ENCODE measurements around the gene GRIK1.

Gene GRIK1

DNA sequence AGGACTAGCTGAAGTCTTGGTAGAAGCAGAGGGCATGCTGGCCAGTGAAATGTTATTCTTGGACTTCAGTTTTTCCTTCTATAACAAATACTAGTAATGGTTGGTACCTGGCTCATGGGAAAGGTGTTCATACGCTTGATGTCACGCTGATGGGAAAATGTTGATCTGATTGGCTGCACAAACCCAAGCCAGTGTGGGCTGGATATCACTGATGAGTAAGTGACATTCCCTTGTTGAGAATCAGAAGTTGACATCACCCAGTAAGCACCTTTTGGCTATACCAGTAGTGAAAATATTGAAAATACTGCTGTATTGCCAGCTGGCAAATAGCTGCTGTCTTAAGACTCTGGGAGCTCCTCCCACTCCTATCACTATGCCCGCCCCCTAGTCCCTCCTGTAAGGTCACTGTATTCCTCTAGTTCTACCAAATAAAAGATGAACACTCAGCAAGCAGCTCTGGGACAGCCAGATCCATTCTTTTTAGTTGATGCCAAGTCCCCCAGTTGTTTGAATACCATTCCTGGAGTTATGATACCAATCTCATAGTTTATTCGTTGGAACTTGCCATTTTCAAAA lies 168.2 kb downstream of the GRIK1 start:
- no peak for FAIRE-seq

DNA sequence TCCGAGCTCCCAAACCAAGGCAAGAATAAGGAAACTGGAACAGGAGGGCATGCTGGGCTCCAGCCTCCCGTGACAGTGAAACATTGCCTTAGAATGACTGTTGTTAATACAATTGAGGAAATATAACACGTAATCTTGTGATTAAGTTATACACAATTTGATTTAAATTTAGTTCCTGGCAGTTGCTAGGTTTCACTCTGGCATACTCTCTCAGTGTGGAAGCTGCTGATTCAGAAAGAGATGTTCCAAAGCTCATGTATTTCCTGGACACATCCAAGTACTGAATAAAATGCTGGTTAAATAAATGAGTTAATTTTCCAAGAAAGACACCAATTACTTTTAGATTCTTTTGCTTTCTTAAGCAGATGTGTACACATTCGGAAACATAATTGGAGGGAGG lies 176.1 kb downstream of the GRIK1 start:
- FAIRE-seq = no peak

DNA sequence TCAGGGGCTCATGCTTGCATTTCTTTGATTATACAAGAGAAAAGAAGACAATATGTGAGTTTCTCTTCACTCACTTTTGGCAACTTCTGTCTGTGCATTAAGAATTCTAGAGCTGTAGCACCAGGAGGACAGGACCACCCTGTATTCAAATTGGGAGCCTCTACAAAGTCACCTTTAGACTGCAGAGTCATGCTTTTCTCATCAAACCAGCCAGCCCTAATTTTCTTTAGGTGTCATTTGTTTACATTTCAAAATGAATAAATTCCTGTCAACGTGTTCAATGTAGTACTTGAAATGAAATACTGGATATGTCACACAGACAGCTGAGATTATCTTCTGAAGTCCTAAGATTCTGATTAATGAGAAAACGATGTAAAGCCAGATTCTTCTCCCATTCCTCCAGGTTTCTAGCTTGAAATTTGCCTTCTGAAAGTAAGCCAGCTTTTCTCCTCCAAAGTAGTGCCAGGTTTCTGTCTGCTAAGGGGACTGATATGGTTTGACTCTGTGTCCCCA lies 177.2 kb downstream of the GRIK1 start:
- FAIRE-seq = no peak

DNA sequence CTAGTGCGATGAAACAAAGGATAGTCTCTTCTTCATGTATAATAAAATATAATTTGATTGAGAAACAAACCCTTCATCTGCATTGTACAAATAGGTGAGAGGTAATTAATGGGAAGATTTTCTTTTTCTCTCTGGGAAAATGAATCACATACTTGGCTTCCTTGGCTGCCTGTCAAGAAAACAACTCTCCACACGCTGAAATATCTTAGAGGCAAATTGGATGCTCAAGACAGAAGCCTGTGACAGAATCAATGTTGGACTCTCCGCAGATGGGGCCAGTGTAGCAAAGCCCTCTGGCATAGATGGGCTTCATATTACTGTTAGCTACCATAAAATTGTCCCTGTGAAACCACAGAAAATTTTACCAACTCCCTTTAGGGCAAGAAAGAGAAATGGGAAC lies 186.6 kb downstream of the GRIK1 start:
- FAIRE-seq = no peak

DNA sequence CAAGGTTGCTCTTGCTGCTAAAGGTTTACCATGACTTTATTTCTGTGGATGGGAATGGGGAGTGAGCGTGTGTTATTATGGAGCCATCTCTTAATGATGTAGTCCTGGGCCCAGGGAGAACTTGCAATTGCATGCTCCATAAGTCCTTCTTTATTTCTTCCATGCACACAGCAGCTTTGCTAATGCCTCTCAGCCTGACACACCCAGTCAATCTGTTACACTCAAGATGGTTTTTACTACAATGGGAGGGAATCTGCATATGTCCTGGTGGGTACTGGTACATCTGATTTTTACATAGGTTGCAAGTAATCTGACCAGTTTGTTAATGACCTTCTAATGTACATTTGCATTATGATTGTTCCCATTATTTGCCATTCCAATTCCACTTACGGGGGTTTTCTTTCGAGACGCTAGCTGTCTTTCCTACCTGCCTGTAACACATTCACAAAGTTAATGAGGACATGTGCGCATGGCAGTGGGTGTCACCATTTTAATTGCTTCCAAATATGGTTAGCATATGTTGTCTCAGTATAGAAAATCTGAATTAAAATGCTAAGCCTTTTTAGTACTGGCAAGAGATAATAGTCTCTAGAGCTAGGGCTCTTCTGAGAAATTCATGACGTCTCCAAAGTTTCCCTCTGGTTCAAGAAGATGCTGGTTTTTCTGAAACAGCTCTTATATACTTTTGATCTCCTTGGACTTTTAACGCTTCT lies 188.2 kb downstream of the GRIK1 start:
- no peak for FAIRE-seq

DNA sequence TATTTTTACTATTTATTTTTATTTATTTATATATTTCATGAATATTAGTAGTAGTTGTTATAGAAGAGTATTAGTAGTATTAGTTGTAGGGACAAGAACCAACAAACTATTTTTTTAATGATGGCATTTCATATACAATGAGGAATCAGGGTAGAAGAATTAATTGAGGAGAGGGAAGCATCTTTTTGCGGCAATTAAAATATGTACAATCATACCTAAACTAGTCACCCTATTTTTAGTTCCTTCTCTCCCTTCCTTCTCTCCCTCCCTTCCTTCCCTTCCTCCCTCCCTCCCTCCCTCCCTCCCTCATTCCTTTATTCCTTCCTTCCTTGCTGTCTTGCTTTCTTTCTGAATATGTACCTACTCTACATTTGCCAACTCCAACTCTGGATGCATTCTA lies 189.8 kb downstream of the GRIK1 start:
- FAIRE-seq = no peak

DNA sequence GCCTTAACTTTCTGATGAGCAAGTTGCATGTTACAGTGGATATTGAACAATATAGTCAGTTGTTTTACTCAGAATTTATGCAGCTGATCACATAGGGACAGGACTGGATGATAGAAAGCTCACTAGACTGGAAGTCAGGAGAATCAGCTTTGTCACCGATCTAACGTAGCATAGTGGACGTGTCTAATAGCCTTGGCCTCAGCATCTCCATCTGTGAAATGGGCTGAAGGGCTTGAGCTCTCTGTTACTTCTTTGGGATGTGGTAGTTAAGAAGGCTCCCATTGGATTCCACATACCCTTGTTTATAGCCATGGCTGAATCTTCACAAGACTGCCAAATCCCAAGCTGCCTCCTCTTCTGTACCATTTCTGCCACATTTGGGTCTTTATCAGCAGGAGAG lies 190.6 kb downstream of the GRIK1 start:
- FAIRE-seq = no peak

DNA sequence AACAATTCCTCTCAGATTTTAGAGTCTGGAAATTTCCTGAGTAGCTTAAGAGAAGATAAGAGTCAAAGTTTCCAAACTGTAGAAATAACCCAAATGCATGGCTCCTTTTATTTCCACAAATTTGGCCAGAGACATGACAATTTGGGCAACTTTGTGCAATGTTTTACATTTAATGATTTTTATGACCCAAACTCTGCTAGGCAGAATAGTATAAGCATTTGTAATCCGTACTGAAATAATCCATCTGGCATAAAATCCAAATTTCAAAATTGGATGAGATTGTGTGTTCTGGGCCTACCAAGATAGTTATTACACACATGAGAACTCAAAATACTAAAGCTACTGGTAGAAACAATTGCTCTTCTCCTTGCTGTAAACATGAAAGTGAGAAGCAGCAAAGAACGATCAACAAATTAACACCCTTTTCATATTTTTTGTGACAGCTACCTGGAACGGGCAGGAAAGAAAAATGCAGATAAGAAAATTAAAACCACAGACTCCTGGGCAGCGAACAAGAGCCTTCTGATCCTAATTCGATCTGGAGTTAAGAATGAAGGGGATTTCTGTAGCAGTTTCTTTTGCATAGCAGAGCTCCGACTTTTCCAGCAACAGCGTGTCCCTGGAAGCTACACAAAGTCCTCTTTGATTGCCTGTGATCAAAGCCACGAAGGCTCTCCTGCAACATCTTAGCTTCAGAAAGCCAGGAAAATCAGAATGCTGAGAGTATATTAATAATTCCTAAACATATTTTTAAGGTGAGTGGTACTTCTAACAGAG lies 191.2 kb downstream of the GRIK1 start:
- no peak for FAIRE-seq

DNA sequence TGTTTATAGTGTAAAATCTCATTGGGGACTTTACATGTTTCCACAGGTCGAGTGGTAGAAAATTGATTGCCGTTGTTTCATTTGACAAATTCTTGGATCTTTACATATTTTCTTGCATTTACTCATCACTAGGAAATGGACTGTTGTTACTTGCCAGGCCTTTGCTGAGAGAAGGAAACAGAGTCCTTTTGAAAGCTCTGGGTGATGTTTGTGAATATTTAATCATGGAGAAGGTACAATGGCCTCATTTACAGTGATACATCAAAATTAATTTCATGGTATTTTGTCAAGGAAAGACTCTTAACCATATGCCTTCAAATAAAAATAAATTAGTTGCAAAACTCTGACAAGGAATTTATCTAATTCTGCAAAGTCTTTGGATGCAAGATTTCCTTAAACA lies 198.0 kb downstream of the GRIK1 start:
- FAIRE-seq = no peak

DNA sequence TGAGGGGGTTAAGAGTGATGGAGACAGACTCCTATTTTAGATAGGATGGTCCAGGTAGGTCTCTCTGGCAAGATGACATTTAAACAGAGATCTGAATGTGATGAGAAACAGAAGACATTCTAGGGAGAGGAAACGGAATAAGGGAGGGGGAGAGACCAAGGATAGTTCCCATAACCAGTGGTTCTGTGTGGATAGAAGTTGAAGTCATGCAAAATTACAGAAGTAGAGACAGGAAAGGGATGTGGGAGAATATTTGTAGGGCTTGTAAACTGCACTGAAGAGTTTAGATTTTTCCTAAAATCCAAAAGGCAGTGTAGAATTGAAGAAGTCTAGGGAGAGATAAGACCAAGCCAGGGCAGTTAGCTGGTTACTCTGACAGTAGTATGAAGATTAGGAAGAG lies 200.6 kb downstream of the GRIK1 start:
- no peak for FAIRE-seq

DNA sequence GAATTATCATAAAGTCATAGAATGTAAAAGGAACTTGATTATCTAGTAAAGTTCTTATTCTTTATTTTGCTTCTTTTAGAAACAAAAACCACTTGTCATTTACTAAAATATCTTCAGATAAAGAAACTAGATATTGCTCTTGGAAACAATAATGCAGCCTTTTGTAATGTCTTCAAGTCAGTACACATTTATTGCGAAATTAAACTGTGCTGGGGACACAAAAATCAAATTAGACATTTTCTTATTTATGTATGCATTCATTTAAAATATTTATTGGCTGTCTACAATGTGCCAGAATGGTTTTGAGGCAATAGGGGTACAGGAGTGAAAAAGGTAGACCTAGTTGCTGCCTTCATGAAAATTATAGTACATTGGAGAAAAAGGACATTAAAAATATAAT lies 201.1 kb downstream of the GRIK1 start:
- no peak for FAIRE-seq

DNA sequence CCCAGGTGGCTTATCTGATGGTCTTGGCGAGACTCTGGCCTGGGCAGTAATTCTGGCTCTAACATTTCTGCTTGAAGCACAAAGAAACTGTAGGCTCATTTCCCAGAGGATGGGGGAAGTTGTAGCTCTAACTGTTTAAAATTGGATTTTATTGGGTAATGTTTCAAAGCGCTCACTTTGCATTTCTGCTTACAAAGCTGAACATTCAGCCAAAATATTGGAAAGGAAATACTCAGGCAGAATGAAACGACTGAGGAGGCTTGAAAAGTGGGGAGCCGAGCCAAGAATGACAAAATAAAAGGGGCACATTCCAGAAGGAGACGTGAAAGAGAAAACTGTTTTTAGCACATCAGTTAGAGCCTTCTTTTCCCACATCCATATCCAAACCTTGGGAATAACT lies 202.6 kb downstream of the GRIK1 start:
- FAIRE-seq = no peak

DNA sequence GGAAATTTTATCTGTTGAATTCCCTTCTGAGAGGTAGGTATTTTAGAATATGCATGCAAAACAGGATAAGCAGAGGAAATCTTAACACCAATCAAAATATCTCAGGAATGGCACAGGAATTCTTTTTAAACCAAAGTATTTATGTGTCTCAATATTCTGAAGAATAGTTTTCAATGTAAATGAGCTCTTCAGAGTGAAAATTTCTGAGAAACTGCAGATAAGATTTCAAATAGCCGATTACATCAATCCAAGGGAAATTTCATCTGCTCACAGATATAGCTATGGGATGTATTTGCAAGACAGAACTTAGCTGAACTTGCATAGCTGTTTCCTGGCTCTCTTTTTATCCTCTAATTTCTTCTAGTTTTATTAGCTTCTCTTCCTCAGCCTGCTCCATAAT lies 209.5 kb downstream of the GRIK1 start:
- FAIRE-seq = no peak

DNA sequence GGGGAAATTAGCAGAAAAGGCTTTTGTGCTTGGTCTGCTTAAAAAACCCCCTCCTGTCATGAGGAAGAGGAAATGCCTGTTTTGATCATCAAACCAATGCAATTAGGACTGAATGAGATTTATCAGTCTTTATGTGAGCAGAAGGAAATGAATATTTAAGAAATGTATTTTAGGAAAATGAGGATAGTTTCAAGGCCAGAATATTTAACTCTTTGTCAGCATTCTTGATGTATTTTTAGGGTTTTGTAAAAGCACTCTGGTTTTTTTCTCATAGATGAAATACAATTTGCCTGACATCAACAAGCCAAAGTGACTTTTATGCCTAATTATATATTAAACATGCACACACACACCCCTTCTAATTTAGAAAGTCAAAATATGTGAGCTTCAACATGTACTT lies 213.8 kb downstream of the GRIK1 start:
- FAIRE-seq = no peak

DNA sequence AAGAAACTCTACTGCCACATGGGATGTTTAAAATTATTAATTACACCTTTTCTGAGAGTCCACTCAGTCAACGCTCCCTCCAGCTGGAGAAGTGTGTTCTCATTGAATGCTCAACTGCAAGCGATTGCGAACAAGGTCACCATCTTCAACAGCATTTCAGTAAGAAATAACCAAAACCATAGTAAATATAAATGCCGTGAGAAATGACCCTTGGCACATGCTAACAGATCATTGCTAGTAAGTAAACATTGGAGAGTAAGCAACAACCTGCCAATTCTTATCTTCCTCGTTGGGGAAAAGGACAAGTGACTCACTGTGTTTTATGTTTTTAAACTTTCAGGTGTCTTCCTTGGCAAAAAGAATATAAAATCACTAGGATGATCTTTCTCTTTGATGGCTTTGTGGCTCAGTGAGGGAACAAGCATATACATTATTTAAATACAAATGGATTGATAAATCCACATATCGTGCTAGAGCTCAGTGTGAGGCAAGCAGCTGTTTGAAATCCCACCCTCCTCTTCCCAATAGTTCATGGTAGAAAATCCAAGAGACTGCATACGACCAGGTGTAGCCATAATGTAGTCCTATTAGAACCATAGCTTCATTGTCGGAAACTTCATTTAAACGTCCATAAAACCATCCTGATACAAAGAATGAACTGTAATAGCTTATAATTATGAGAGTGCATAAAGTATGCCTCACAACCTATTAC lies 214.6 kb downstream of the GRIK1 start:
- FAIRE-seq = no peak

DNA sequence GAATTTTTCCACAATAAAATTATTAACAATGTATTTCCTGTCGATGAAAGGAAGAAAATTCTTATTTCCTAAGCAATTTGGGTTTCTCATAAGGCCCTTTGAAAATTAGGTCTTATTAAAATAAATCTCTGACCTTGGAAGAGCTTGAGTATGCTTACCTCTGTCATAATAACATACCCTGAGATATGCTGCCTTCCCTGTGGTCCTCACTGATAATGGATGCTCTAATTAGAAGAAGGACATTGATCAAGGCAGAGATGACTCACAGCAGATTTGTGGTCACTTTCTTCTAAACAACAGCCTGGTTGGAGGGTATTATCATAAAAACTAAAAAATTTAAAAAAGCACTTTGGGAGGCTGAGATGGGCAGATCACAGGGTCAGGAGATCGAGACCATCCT lies 217.8 kb downstream of the GRIK1 start:
- FAIRE-seq = no peak

DNA sequence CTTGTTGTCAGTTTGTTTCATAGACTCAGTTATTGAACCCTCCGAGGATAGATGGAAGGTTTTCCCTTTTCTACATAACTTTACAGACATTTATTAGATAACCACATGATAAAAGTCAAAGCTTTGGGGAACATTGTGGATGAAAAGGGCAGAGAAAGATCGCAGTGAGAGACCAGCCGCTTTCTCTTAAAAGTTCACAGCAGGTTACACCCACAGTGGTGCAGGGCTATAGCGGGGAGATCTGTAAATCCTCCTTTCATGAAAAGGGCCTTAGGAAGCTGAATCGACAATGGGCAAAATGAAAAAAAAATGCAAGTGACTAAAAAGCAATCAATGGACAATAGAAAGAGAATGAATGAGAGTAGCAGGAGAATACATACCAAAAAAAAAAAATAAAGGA lies 218.6 kb downstream of the GRIK1 start:
- FAIRE-seq = no peak

DNA sequence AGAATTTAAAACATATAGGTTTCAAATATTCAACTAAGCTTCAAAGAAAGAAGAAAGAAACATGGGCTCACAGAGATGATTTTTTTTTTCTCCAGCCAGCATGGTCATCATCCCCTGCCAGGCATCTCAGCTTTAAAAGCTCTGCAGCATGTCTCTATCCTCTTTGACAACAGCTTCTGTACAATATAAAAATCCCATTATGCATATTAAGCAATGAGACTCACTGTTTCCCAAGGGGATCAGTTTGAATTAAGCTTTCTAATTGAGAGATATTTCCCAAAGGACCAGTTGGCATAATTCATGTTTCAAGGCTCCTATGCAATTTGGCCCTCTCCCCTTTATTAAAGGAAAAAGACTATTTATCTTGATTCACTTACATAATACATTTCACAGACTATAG lies 220.3 kb downstream of the GRIK1 start:
- FAIRE-seq = no peak

DNA sequence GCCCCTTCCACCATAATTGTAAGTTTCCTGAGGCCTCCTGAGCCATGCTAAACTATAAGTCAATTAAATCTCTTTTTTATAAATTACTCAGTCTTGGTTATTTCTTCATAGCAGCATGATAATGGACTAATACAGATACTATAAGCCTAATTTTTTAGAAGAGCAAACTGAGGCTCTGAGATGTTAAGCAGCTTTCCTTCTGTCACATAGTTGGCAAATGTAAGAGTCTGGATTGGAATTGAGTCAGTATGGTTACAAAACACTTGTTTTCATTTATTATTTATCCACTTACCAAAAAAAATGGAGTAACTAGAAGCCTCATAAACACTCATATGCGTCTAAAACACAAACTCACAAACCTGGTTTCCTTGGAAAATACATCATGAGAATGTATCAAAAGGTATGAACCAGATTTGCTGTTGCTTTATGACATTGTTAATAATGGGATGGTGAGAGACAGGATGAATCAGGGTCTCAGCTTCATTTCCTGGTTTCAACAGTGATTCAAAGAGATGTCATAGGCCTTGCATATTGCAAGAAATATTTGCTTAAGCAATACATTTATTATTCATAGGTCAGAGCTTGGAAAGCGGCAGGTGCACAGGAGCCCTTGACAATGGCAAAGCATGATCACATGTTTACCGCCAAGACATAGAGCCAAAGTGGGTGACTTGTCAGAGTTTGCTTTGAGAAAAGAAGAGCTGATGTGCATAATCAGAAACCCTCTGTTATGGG lies 221.5 kb downstream of the GRIK1 start:
- FAIRE-seq = no peak

DNA sequence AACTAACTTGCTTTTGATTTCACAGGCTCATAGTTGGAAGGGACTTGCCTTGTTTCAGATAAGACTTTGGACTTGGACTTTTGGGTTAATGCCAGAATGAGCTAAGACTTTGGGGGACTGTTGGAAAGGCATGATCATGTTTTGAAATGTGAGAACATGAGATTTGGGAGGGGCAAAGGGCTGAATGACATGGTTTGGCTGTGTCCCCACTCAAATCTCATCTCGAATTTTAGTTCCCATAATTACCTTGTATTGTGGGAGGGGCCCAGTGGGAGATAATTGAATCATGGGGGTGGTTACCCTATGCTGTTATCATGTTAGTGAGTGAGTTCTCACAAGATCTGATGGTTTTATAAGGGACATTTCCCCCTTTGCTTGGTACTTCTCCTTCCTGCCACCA lies 222.1 kb downstream of the GRIK1 start:
- no peak for FAIRE-seq

DNA sequence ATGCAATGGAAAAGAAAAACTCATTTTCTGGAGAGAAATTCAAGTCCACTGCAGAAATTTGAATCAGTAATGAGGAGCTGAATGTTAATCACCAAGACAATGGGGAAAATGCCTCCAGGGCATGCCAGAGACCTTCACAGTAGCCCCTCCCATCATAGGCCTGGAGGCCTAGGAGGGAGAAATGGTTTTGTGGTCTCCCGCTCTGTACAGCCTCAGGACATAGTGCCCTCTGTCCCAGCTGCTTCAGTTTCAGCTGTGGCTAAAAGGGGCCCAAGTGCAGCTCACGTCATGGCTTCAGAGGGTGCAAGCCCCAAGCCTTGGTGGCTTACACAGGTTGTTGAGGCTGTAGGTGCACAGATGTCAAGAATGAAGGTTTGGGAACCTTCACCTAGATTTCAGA lies 223.0 kb downstream of the GRIK1 start:
- FAIRE-seq = no peak

DNA sequence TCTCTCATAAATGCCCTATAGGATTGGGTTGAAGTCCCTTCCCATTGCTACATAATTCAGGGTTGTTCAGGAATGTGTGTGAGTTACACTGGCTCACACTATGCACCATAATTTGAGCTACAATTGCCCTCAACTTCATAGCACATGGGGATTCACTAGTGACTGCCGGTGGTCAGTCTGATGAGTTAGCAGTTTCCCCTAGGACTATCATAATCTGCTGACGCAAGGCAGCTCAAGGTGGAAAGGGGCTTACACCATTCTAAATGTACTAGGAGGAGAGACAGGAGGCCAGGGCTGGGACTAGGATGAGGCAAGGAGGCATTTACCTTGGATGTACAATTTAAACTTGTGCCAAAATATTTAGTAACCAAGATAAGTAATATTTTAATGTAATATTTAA lies 224.7 kb downstream of the GRIK1 start:
- FAIRE-seq = no peak

DNA sequence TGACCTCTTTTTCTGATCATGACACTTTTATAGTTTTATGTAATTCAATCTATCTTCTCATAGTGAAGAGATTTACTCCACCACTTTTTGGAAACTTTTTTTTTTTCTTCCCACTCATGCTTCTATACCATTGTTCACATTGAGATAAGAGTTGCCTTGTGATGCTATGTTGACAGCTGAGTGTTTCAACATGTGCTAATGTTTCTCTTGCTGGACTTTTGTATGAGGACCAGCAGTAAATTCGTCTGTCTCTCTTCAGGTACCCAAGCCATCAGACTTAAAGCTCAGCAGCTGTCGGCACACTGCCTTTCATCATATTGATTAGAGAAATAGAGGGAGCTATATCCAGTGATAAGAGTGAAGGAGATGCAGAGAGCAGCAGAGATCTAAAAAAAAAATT lies 227.0 kb downstream of the GRIK1 start:
- no peak for FAIRE-seq
